Activated naive CD4-positive, alpha-beta T cell treated with anti-CD3 and anti-CD28 coated beads, Interleukin-2, amount 10 ng/mL, durations not matched to agents 7 days and 5 days (primary cell): ENCODE results near the gene TICRR.

Experiments
- CTCF ChIA-PET: fragments of 350-600 bp; sonication (Branson Sonifier 250); formaldehyde crosslinking; loops from one replicate; lab custom pipeline; 2021; ENCODE audit warnings: antibody characterized with exemption; lab: Charles Lee
- DNase-seq: peaks from one replicate; pipeline ENCODE4 v3.0.0-alpha.2; 2020
- H3K27ac Mint-ChIP-seq: one replicate; pipeline ENCODE4 v1.8.0; 2021; ENCODE audit warnings: mild to moderate bottlenecking, moderate library complexity, mixed read lengths
- H3K27me3 Mint-ChIP-seq: one replicate; pipeline ENCODE4 v1.8.0; 2021; ENCODE audit warnings: mild to moderate bottlenecking, mixed read lengths
- H3K36me3 Mint-ChIP-seq: one replicate; pipeline ENCODE4 v1.8.0; 2021; ENCODE audit warnings: mixed read lengths
- H3K4me1 Mint-ChIP-seq: one replicate; pipeline ENCODE4 v1.8.0; 2021; ENCODE audit warnings: mixed read lengths
- H3K4me3 Mint-ChIP-seq: one replicate; pipeline ENCODE4 v1.8.0; 2021; ENCODE audit warnings: mild to moderate bottlenecking, moderate library complexity, mixed read lengths
- H3K9me3 Mint-ChIP-seq: one replicate; pipeline ENCODE4 v1.8.0; 2021; ENCODE audit warnings: mixed read lengths

The TICRR gene

GRCh38 chr15:89672221-89673164 is 97.2 kb downstream of the TICRR start:
- peaks cover 27% of the 10 kb centered on the region for H3K27me3 Mint-ChIP-seq
- H3K9me3 Mint-ChIP-seq, result no peaks in the 10 kb centered on the region
- no peak for DNase-seq
- H3K36me3 Mint-ChIP-seq, result no peaks in the 10 kb centered on the region
- H3K4me3 Mint-ChIP-seq, result no peak overlapping the region
- CTCF ChIA-PET, result interaction anchor here (0.8 to 1.3 kb wide), 4 partner anchors 8 to 26 kb away, joined by 3 to 6 read pairs (median 3); no protein-coding TSS in a partner anchor
- H3K27ac Mint-ChIP-seq, result no peak overlapping the region
- H3K4me1 Mint-ChIP-seq, result no peaks in the 10 kb centered on the region

DNA sequence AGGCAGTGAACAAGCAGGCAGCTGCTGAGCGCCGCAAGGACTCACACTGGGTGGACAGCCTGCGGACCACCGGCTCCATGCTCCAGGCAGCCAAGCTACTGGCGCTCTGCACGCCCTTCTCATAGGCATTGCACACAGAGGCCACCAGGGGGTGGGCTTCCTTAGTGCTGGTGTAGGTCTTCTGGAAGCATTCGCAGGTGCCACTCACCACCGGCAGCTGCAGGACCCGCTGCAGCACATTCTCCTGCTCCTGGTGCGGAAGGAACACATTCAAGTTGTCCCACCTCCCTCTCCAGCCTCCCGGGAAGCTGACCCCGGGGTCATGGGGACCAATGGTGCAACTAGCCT is 97.9 kb downstream of the TICRR start:
- no peak overlapping the region for H3K27ac Mint-ChIP-seq
- no peaks in the 10 kb centered on the region for H3K9me3 Mint-ChIP-seq
- CTCF ChIA-PET, result interaction anchor here (0.8 to 1.3 kb wide), 4 partner anchors 9 to 27 kb away, joined by 3 to 6 read pairs (median 3); no protein-coding TSS in a partner anchor
- H3K27me3 Mint-ChIP-seq, result peaks cover 23% of the 10 kb centered on the region
- no peak overlapping the region for H3K4me3 Mint-ChIP-seq
- peak; percentile 49 for DNase-seq
- no peaks in the 10 kb centered on the region for H3K36me3 Mint-ChIP-seq
- H3K4me1 Mint-ChIP-seq, result no peaks in the 10 kb centered on the region

- H3K27ac Mint-ChIP-seq, result no peak overlapping the region
- CTCF ChIA-PET, result no interaction called here
- H3K27me3 Mint-ChIP-seq, result peaks cover 26% of the 10 kb centered on the region
- H3K36me3 Mint-ChIP-seq, result no peaks in the 10 kb centered on the region
- no peak for DNase-seq
- no peaks in the 10 kb centered on the region for H3K4me1 Mint-ChIP-seq
- H3K9me3 Mint-ChIP-seq, result no peaks in the 10 kb centered on the region
- H3K4me3 Mint-ChIP-seq, result no peak overlapping the region
Observed at GRCh38 chr15:89674526-89674925, 99.3 kb downstream of the TICRR start.

- DNase-seq, result no peak
- no peak overlapping the region for H3K4me3 Mint-ChIP-seq
- H3K27ac Mint-ChIP-seq, result no peak overlapping the region
- no peaks in the 10 kb centered on the region for H3K9me3 Mint-ChIP-seq
- no peaks in the 10 kb centered on the region for H3K36me3 Mint-ChIP-seq
- H3K4me1 Mint-ChIP-seq, result no peaks in the 10 kb centered on the region
- H3K27me3 Mint-ChIP-seq, result peaks cover 17% of the 10 kb centered on the region
- CTCF ChIA-PET, result interaction anchor here (0.6 to 0.9 kb wide), 2 partner anchors 16 to 57 kb away, joined by 3 to 4 read pairs; no protein-coding TSS in a partner anchor
Observed at GRCh38 chr15:89675606-89676005, 100.3 kb downstream of the TICRR start.

- Mint-ChIP-seq H3K4me1 (no peaks in the 10 kb centered on the region), H3K9me3 (no peaks in the 10 kb centered on the region), H3K27me3 (peaks cover 10% of the 10 kb centered on the region), H3K4me3 (no peak overlapping the region), H3K27ac (no peak overlapping the region), H3K36me3 (no peaks in the 10 kb centered on the region)
- DNase-seq, result no peak
- CTCF ChIA-PET, result no interaction called here
Observed at GRCh38 chr15:89677381-89677780, 102.1 kb downstream of the TICRR start.
